ENCODE data around the gene DZIP1L. TPM values are rescaled to one million over a fixed set of nuclear protein-coding genes. Genes with fewer than 3 reads are reported as not detected.

The DZIP1L gene
- total RNA-seq, 1 experiment from 2014 or later = 6.2 TPM

DNA sequence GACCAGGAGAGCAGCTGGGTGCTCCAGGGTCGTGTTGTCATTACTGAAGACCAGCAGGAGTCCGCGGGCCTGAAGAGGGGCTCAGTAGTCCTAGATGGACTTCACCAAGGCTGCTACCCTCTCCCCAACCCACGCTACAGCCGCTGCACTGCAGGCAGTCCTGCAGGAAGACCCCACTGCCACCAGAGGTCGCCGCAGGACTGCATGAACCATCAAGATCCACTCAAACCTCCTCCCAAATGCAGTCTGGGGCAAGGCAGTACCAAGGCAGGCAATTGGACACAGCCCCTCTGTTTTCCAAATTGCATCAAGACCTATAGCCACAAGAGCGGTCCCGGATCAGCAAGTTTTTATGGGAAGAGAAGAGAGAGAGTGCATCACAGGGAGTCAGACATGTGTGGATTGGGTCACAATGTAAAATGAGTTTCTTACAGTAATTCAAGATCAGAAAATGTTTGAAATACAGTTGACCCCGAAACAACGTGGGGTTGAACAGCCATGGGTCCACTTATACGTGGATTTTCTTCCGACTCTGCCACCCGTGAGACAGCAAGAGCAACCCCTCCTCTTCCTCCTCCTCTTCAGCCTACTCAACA is 46.7 kb downstream of the DZIP1L start:
- H3K4me3 Mint-ChIP-seq (ENCODE audit: unreplicated experiment) = no peak overlapping the region
- peak; percentile 82 for DNase-seq (ENCODE audit: unreplicated experiment)
- H3K36me3 Mint-ChIP-seq (ENCODE audit: insufficient read depth, unreplicated experiment) = peaks cover 24% of the 10 kb centered on the region
- no peaks in the 10 kb centered on the region for H3K27me3 Mint-ChIP-seq (ENCODE audit: insufficient read depth, unreplicated experiment)
- no peaks in the 10 kb centered on the region for H3K4me1 Mint-ChIP-seq (ENCODE audit: insufficient read depth, unreplicated experiment)
- H3K27ac Mint-ChIP-seq (ENCODE audit: low read depth, unreplicated experiment) = no peak overlapping the region
- ChIA-PET CTCF (interaction anchor here (0.6 to 22.2 kb wide), 26 partner anchors 8 to 1421 kb away, joined by 3 to 743 read pairs (median 4); partner anchors contain the start of genes DBR1 and DZIP1L), POLR2A (interaction anchor here (1.2 to 1.4 kb wide), 2 partner anchors 47 to 51 kb away, joined by 7 read pairs; partner anchors contain the start of gene DZIP1L)
- TF ChIP-seq CTCF (IDR thresholded peaks at IDR 0.05; ENCODE audit: unreplicated experiment) = peak; percentile 98
- H3K9me3 Mint-ChIP-seq (ENCODE audit: unreplicated experiment) = no peaks in the 10 kb centered on the region
- intact Hi-C loops (cut with micrococcal nuclease) = loop anchor here (1.0 kb wide), 2 partner anchors 51 to 106 kb away; partner anchors contain the start of gene DBR1
- no TSS peak for BruUV-seq (replicated peaks)

DNA sequence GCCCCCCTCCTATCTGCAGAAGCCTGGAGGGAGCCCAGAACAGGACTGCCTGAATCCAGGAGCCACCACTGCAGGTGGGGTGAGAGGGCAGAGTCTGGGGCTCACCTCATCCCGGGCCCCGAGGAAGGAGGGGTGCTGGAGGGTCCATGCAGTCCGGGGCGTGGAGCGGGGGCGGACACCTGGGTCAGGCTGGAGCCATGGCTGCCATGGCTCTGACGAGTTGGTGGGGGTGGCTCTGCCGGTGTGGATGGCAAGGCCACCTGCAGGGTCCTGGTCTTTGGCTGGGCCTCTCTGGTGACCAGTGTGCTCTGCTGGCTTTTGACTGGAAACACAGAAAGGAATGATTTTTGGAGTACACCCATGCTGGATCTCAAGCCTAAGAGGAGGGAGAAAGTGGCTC is 47.4 kb downstream of the DZIP1L start:
- POLR2A ChIA-PET = no interaction called here
- BruUV-seq (replicated peaks) = no TSS peak
- no peak for DNase-seq (ENCODE audit: unreplicated experiment)
- Mint-ChIP-seq H3K4me1 (ENCODE audit: insufficient read depth, unreplicated experiment) (no peaks in the 10 kb centered on the region), H3K9me3 (ENCODE audit: unreplicated experiment) (no peaks in the 10 kb centered on the region), H3K36me3 (ENCODE audit: insufficient read depth, unreplicated experiment) (peaks cover 28% of the 10 kb centered on the region), H3K27me3 (ENCODE audit: insufficient read depth, unreplicated experiment) (no peaks in the 10 kb centered on the region), H3K27ac (ENCODE audit: low read depth, unreplicated experiment) (no peak overlapping the region), H3K4me3 (ENCODE audit: unreplicated experiment) (no peak overlapping the region)
- CTCF ChIA-PET = interaction anchor here (0.6 to 22.2 kb wide), 14 partner anchors 8 to 1422 kb away, joined by 3 to 743 read pairs (median 5); partner anchors contain the start of gene DZIP1L
- intact Hi-C loops (cut with micrococcal nuclease) = loop anchor here (1.0 kb wide), 2 partner anchors 51 to 106 kb away; partner anchors contain the start of gene DBR1
- no peak for TF ChIP-seq CTCF (IDR thresholded peaks at IDR 0.05; ENCODE audit: unreplicated experiment)

DNA sequence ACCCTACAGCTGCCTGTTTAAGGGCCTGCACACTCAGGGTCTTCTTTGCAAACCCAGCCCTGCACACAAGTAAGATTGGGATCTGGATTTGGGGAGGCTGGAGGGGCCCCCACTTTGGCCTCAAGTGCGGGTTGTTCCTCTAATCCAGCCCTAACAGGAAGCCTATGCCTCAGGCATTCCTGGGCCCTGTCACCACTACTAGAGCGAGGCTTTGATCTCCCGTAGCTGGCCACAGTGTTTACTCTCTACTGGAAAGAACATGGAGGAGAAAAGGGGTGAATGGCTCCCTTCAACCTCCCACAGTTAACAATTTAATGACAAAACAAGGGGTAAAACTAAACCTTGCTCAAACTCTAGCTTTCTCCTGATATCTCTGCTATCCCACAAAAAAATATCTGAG is 48.4 kb downstream of the DZIP1L start:
- intact Hi-C loops (cut with micrococcal nuclease) = no loop called here

More for the DNA sequence above, 48.4 kb downstream of the DZIP1L start:
- no peak overlapping the region for H3K27ac Mint-ChIP-seq (ENCODE audit: low read depth, unreplicated experiment)
- TF ChIP-seq CTCF (IDR thresholded peaks at IDR 0.05; ENCODE audit: unreplicated experiment) = no peak
- CTCF ChIA-PET = interaction anchor here (0.7 to 22.2 kb wide), 15 partner anchors 9 to 979 kb away, joined by 3 to 743 read pairs (median 5); partner anchors contain the start of gene DZIP1L
- POLR2A ChIA-PET = no interaction called here
- BruUV-seq (replicated peaks) = no TSS peak
- H3K4me1 Mint-ChIP-seq (ENCODE audit: insufficient read depth, unreplicated experiment) = no peaks in the 10 kb centered on the region
- H3K27me3 Mint-ChIP-seq (ENCODE audit: insufficient read depth, unreplicated experiment) = no peaks in the 10 kb centered on the region
- peaks cover 30% of the 10 kb centered on the region for H3K36me3 Mint-ChIP-seq (ENCODE audit: insufficient read depth, unreplicated experiment)
- H3K4me3 Mint-ChIP-seq (ENCODE audit: unreplicated experiment) = no peak overlapping the region
- no peak for DNase-seq (ENCODE audit: unreplicated experiment)
- H3K9me3 Mint-ChIP-seq (ENCODE audit: unreplicated experiment) = no peaks in the 10 kb centered on the region

Data from MCF 10A (cell line).